Measurements from ENCODE around the gene ADGRB2.

The ADGRB2 gene

GRCh38 chr1:31733389-31734219, 30.5 kb downstream of the ADGRB2 start:
- H3K4me1 ChIP-seq (ENCODE audit: insufficient read depth, low read length, poor library complexity, severe bottlenecking) = no peaks in the 10 kb centered on the region

GRCh38 chr1:31732751-31733289, 31.3 kb downstream of the ADGRB2 start:
- H3K36me3 ChIP-seq (ENCODE audit: insufficient read depth, low read length) = no peaks in the 10 kb centered on the region
- TF ChIP-seq EZH2phosphoT487 (IDR thresholded peaks at IDR 0.05; ENCODE audit: borderline replicate concordance) (no peak), CTCF (conservative IDR thresholded peaks at IDR 0.05; ENCODE audit: low read length) (no peak)
- H3K4me3 ChIP-seq (ENCODE audit: low read length, poor library complexity, severe bottlenecking) = no peak overlapping the region
- no peaks in the 10 kb centered on the region for H3K27me3 ChIP-seq (ENCODE audit: insufficient read depth, low read length, poor library complexity, severe bottlenecking)
- H3K4me1 ChIP-seq (ENCODE audit: insufficient read depth, low read length, poor library complexity, severe bottlenecking) = no peaks in the 10 kb centered on the region
- H2AFZ ChIP-seq (ENCODE audit: low read length) = no peak overlapping the region
- H3K9me3 ChIP-seq (ENCODE audit: insufficient read depth, low read depth, low read length) = no peaks in the 10 kb centered on the region
- H3K4me2 ChIP-seq (ENCODE audit: low read depth, low read length, poor library complexity, severe bottlenecking) = no peak overlapping the region
- no peaks in the 10 kb centered on the region for H3F3A ChIP-seq (ENCODE audit: low read depth)
- H3K79me2 ChIP-seq (ENCODE audit: insufficient read depth, low read length) = no peaks in the 10 kb centered on the region
- H4K20me1 ChIP-seq (ENCODE audit: insufficient read depth, low read length, poor library complexity, severe bottlenecking) = no peaks in the 10 kb centered on the region
- no peaks in the 10 kb centered on the region for H3K9me2 ChIP-seq (replicated peaks; ENCODE audit: low read depth, low read length)
- no peak overlapping the region for H3K9ac ChIP-seq (ENCODE audit: low read depth, low read length, poor library complexity, severe bottlenecking)

More at GRCh38 chr1:31733389-31734219, 30.5 kb downstream of the ADGRB2 start:
- no peaks in the 10 kb centered on the region for H3K36me3 ChIP-seq (ENCODE audit: insufficient read depth, low read length)
- no peaks in the 10 kb centered on the region for H3F3A ChIP-seq (ENCODE audit: low read depth)
- H3K27me3 ChIP-seq (ENCODE audit: insufficient read depth, low read length, poor library complexity, severe bottlenecking) = no peaks in the 10 kb centered on the region
- no peak overlapping the region for H3K4me2 ChIP-seq (ENCODE audit: low read depth, low read length, poor library complexity, severe bottlenecking)
- H3K4me3 ChIP-seq (ENCODE audit: low read length, poor library complexity, severe bottlenecking) = no peak overlapping the region
- no peaks in the 10 kb centered on the region for H3K9me2 ChIP-seq (replicated peaks; ENCODE audit: low read depth, low read length)
- H2AFZ ChIP-seq (ENCODE audit: low read length) = no peak overlapping the region
- no peak overlapping the region for H3K9ac ChIP-seq (ENCODE audit: low read depth, low read length, poor library complexity, severe bottlenecking)
- no peaks in the 10 kb centered on the region for H4K20me1 ChIP-seq (ENCODE audit: insufficient read depth, low read length, poor library complexity, severe bottlenecking)
- no peak for TF ChIP-seq CTCF (conservative IDR thresholded peaks at IDR 0.05; ENCODE audit: low read length)
- TF ChIP-seq EZH2phosphoT487 (IDR thresholded peaks at IDR 0.05; ENCODE audit: borderline replicate concordance) = no peak
- H3K79me2 ChIP-seq (ENCODE audit: insufficient read depth, low read length) = no peaks in the 10 kb centered on the region
- H3K9me3 ChIP-seq (ENCODE audit: insufficient read depth, low read depth, low read length) = no peaks in the 10 kb centered on the region

GRCh38 chr1:31732343-31732742, 31.8 kb downstream of the ADGRB2 start:
- Histone ChIP-seq H3K4me2 (ENCODE audit: low read depth, low read length, poor library complexity, severe bottlenecking) (no peak overlapping the region), H3K9ac (ENCODE audit: low read depth, low read length, poor library complexity, severe bottlenecking) (no peak overlapping the region)

More at GRCh38 chr1:31732343-31732742, 31.8 kb downstream of the ADGRB2 start:
- no peak overlapping the region for H2AFZ ChIP-seq (ENCODE audit: low read length)
- H3K4me1 ChIP-seq (ENCODE audit: insufficient read depth, low read length, poor library complexity, severe bottlenecking) = no peaks in the 10 kb centered on the region
- H4K20me1 ChIP-seq (ENCODE audit: insufficient read depth, low read length, poor library complexity, severe bottlenecking) = no peaks in the 10 kb centered on the region
- H3K36me3 ChIP-seq (ENCODE audit: insufficient read depth, low read length) = no peaks in the 10 kb centered on the region
- TF ChIP-seq CTCF (conservative IDR thresholded peaks at IDR 0.05; ENCODE audit: low read length) (no peak), EZH2phosphoT487 (IDR thresholded peaks at IDR 0.05; ENCODE audit: borderline replicate concordance) (no peak)
- H3K79me2 ChIP-seq (ENCODE audit: insufficient read depth, low read length) = no peaks in the 10 kb centered on the region
- H3K27me3 ChIP-seq (ENCODE audit: insufficient read depth, low read length, poor library complexity, severe bottlenecking) = no peaks in the 10 kb centered on the region
- H3K9me2 ChIP-seq (replicated peaks; ENCODE audit: low read depth, low read length) = no peaks in the 10 kb centered on the region
- H3K4me3 ChIP-seq (ENCODE audit: low read length, poor library complexity, severe bottlenecking) = no peak overlapping the region
- H3K9me3 ChIP-seq (ENCODE audit: insufficient read depth, low read depth, low read length) = no peaks in the 10 kb centered on the region
- no peaks in the 10 kb centered on the region for H3F3A ChIP-seq (ENCODE audit: low read depth)

All from Loucy (cell line).